ENCODE results near the gene KIR3DL3.
"Not testable (repeated sequence)": the region's sequence is repeated elsewhere in the genome, so short reads cannot be mapped to it uniquely, and the experiment has no call there.

The KIR3DL3 gene

GRCh38 chr19:54728167-54728566, 3.9 kb downstream of the KIR3DL3 start:
- in situ Hi-C loops (cut with MboI; ENCODE audit: low pct_unique_long_range_greater_than_20kb, low sequenced_read_pairs), result no loop called here

GRCh38 chr19:54729416-54730188, 5.4 kb downstream of the KIR3DL3 start:
- no peak for DNase-seq
- in situ Hi-C loops (cut with MboI; ENCODE audit: low pct_unique_long_range_greater_than_20kb, low sequenced_read_pairs), result no loop called here

More at GRCh38 chr19:54728167-54728566, 3.9 kb downstream of the KIR3DL3 start:
- no peak for DNase-seq

DNA sequence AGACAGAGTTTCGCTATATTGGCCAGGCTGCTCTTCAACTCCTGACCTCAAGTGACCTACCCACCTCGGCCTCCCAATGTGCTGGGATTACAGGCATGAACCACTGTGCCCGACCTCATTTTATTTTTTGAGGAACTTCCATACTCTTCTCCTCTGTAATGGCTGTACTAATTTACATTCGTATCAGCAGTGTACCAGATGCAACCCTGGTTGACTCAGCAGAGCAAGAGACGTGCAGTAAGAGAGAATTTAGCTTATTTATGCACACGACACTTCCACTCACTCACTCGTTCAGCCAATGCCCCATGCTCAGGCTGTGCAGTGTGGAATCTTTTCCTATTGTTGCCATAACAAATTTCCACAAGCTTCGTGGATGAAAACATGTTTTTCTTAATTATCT, 6.9 kb downstream of the KIR3DL3 start:
- DNase-seq, result no peak
- in situ Hi-C loops (cut with MboI; ENCODE audit: low pct_unique_long_range_greater_than_20kb, low sequenced_read_pairs), result no loop called here

DNA sequence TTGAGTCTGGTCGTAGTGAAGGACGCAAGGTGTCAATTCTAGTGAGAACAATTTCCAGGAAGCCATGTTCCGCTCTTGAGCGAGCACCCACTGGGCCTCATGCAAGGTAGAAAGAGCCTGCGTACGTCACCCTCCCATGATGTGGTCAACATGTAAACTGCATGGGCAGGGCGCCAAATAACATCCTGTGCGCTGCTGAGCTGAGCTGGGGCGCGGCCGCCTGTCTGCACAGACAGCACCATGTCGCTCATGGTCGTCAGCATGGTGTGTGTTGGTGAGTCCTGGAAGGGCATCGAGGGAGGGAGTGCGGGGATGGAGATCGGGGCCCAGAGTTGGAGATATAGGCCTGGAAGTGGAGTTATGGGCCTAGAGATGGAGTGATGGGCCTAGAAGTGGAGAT, 14.1 kb downstream of the KIR3DL3 start, which contains the start of gene KIR2DL3:
KIR2DL3 (plus strand) TSS at position 208 of the 400 bp plus-strand sequence; CDS start at position 241, 33 bp downstream.
- in situ Hi-C loops (cut with MboI; ENCODE audit: low pct_unique_long_range_greater_than_20kb, low sequenced_read_pairs); DNase-seq: not testable (repeated sequence)

DNA sequence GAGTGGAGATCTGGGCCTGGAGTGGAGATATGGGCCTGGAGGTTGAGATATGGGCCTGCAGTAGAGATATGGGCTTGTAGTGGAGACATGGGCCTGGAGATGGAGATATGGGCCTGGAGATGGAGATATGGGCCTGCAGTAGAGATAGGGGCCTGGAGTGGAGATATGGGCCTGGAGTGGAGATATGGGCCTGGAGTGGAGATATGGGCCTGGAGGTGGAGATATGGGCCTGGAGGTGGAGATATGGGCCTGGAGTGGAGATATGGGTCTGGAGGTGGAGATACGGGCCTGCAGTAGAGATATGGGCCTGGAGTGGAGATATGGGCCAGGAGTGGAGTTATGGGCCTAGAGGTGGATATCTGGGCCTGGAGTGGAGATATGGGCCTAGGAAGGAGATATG, 14.5 kb downstream of the KIR3DL3 start:
- in situ Hi-C loops (cut with MboI; ENCODE audit: low pct_unique_long_range_greater_than_20kb, low sequenced_read_pairs), result no loop called here

GRCh38 chr19:54739587-54740497, 15.6 kb downstream of the KIR3DL3 start:
- no peak for DNase-seq
- in situ Hi-C loops (cut with MboI; ENCODE audit: low pct_unique_long_range_greater_than_20kb, low sequenced_read_pairs), result no loop called here

More for the DNA sequence above, 14.5 kb downstream of the KIR3DL3 start:
- no peak for DNase-seq

DNA sequence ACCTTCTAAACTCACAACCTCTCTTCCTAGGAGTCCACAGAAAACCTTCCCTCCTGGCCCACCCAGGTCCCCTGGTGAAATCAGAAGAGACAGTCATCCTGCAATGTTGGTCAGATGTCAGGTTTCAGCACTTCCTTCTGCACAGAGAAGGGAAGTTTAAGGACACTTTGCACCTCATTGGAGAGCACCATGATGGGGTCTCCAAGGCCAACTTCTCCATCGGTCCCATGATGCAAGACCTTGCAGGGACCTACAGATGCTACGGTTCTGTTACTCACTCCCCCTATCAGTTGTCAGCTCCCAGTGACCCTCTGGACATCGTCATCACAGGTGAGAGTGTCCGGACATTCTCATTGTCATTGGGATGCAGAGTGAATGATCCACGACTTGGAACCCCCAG, 17.7 kb downstream of the KIR3DL3 start:
- DNase-seq; in situ Hi-C loops (cut with MboI; ENCODE audit: low pct_unique_long_range_greater_than_20kb, low sequenced_read_pairs): not testable (repeated sequence)

DNA sequence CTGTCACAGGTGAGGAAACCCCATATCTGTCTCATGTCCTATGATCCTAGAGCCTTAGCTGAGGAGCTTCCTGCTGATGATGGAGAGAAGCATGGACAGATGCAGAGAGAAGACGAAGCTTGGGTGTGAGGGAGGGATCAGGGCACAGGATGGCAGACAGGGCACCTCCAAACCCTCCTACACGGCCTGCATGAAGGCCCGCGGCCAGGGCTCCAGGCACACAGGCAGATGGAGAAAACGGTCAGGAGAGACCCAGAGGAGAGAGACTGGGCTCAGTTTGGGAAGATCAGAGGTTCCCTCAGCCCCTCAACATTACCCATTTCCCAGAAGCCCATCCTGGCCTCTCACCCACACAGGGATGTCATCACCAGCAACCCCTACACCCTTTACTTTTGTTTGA, 19.8 kb downstream of the KIR3DL3 start:
- in situ Hi-C loops (cut with MboI; ENCODE audit: low pct_unique_long_range_greater_than_20kb, low sequenced_read_pairs); DNase-seq: not testable (repeated sequence)

DNA sequence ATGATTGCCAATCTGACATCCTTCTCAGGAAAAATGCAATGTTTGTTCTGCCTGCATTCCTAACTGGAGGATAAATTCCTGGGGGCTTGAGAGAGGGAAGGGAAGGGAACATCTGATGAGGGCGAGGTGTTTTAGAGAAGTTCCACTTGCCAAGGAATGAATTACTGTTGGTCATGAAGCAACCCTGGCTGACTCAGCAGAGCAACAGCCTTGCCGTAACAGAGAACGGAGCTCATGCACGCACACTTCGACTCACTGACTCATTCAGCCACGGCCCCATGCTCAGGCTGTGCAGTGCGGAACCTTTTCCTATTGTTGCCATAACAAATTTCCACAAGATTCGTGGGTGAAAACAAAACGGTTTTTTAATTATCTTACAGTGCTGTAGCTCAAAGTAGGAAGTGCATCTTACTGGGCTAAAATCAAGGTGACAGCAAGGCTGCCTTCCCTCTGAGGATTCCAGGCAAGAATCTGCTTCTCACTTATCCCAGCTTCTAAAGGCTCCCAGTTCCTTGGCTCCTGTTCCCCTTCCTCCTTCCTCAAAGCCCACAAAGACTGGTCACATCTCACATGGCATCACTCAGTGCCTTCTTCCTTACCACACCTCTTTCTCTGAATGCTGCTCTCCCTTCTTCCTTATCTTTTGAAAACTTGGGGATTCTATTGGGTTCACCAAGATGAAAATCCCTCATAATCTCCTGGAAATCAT, 23.5 kb downstream of the KIR3DL3 start:
- DNase-seq, result peak; percentile 6
- in situ Hi-C loops (cut with MboI; ENCODE audit: low pct_unique_long_range_greater_than_20kb, low sequenced_read_pairs), result not testable (repeated sequence)

- DNase-seq; in situ Hi-C loops (cut with MboI; ENCODE audit: low pct_unique_long_range_greater_than_20kb, low sequenced_read_pairs): not testable (repeated sequence)
These were observed 26.0 kb downstream of the KIR3DL3 start for GRCh38 chr19:54750276-54750675.

DNA sequence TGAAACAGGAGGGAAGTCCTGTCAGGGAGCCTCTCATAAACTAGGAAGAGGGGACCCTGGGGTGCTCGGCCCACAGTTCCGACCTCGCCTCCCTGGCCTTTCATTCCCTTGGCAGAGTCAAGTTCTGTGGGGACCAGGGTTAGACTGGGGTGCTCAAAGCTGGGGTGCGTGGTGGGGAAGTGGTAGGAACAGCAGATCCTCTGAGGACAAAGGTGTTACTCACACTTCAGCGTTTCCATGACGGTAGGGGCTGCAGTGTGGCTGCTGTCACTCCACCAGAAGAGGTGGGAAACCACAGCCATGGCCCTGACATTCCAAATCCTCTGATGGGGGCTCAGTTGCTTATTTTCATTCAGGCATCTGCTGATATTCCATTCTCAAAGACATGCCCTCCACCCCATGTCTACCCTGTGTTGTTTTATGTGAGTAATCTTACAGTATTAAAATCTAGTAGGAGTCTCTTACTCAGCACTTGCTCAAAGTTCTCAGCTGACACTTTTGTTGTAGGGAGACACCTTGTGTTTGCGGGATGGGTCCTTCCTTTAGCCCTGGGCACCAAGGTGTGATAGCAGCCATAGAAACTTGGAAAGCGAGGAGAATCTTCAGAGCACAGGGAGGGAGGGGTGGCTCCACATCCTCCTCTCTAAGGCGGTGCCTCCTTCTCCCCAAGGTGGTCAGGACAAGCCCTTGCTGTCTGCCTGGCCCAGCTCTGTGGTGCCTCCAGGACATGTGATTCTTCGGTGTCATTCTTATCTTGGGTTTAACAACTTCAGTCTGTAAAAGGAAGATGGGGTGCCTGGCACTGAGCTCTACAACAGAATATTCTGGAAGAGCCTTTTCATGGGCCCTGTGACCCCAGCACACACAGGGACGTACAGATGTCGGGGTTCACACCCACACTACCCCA, 32.2 kb downstream of the KIR3DL3 start:
- DNase-seq; in situ Hi-C loops (cut with MboI; ENCODE audit: low pct_unique_long_range_greater_than_20kb, low sequenced_read_pairs): not testable (repeated sequence)

- in situ Hi-C loops (cut with MboI; ENCODE audit: low pct_unique_long_range_greater_than_20kb, low sequenced_read_pairs); DNase-seq: not testable (repeated sequence)
These were observed 34.3 kb downstream of the KIR3DL3 start for GRCh38 chr19:54758577-54758976.

DNA sequence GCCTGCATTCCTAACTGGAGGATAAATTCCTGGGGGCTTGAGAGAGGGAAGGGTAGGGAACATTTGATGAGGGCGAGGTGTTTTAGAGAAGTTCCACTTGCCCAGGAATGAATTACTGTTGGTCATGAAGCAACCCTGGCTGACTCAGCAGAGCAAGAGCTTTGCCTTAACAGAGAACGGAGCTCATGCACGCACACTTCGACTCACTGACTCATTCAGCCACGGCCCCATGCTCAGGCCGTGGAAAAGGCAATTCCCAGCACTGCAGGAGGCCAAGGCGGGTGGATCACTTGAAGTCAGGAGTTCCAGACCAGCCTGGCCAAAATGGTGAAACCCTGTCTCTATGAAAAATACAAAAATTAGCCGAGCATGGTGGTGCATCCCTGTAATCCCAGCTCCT, 40.0 kb downstream of the KIR3DL3 start:
- in situ Hi-C loops (cut with MboI; ENCODE audit: low pct_unique_long_range_greater_than_20kb, low sequenced_read_pairs); DNase-seq: not testable (repeated sequence)

DNA sequence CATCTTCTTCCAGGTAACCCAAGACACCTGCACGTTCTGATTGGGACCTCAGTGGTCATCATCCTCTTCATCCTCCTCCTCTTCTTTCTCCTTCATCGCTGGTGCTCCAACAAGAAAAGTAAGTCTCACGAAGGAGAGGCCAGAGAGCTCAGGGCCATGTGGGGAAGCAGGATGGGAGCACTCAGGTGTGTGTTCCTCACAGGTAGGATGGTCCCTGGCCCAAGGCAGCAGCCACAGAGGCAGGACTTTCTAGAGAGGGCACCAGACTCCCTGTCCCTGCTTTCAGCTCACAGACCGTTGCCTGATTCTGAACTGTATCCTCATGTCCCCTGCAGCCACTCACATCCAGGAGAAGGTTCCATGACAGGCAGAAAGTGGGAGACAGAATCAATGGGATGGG, 42.2 kb downstream of the KIR3DL3 start:
- DNase-seq; in situ Hi-C loops (cut with MboI; ENCODE audit: low pct_unique_long_range_greater_than_20kb, low sequenced_read_pairs): not testable (repeated sequence)

GRCh38 chr19:54769646-54770045, 45.4 kb downstream of the KIR3DL3 start, which contains the start of gene KIR2DL1:
KIR2DL1 (plus strand) TSS chr19:54769793; CDS start chr19:54769851, 58 bp downstream.
- DNase-seq; in situ Hi-C loops (cut with MboI; ENCODE audit: low pct_unique_long_range_greater_than_20kb, low sequenced_read_pairs): not testable (repeated sequence)

- in situ Hi-C loops (cut with MboI; ENCODE audit: low pct_unique_long_range_greater_than_20kb, low sequenced_read_pairs), result not testable (repeated sequence)
These were observed 46.3 kb downstream of the KIR3DL3 start for GRCh38 chr19:54770511-54770910.

GRCh38 chr19:54771018-54771960, 47.0 kb downstream of the KIR3DL3 start:
- in situ Hi-C loops (cut with MboI; ENCODE audit: low pct_unique_long_range_greater_than_20kb, low sequenced_read_pairs); DNase-seq: not testable (repeated sequence)

More at GRCh38 chr19:54770511-54770910, 46.3 kb downstream of the KIR3DL3 start:
- DNase-seq, result not testable (repeated sequence)
